Measurements from ENCODE around the gene TMIGD2.

DNA sequence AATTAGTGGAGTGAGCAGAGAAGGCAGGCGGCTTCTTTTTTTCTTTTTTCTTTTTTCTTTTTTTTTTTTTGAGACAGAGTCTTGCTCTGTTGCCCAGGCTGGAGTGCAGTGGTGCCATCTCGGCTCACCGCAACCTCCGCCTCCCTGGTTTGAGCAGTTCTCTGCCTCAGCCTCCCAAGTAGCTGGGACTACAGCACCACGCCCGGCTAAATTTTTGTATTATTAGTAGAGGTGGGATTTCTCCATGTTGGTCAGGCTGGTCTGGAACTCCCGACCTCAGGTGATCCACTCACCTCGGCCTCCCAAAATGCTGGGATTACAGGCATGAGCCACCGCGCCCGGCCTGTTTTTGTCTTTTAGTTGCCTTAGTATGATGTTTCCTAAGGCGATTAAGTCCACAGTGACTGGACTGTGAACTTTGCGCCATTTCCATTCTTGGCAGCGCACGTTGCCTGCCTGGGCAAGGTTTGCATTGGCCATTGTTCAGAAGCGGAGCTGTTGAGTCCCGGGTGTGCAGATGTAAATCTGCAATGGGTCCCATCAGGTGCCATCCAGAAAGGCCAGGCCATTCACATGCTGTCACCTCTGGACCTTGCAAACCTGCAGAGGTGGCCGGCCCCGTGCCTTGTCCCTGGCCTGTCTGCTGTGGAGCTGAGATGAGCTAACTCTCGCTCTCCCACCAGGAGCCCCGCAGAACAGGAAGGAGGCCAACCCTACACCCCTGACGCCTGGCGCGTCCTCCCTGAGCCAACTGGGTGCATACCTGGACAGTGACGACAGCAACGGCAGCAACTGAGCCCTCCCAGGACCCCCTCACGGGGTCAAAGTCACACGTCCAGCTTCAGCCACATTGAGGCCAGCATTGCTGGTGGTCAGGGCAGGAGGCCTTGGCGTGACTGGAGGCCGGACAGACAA, 34.0 kb downstream of the TMIGD2 start:
- TF ChIP-seq, protein P1, sequence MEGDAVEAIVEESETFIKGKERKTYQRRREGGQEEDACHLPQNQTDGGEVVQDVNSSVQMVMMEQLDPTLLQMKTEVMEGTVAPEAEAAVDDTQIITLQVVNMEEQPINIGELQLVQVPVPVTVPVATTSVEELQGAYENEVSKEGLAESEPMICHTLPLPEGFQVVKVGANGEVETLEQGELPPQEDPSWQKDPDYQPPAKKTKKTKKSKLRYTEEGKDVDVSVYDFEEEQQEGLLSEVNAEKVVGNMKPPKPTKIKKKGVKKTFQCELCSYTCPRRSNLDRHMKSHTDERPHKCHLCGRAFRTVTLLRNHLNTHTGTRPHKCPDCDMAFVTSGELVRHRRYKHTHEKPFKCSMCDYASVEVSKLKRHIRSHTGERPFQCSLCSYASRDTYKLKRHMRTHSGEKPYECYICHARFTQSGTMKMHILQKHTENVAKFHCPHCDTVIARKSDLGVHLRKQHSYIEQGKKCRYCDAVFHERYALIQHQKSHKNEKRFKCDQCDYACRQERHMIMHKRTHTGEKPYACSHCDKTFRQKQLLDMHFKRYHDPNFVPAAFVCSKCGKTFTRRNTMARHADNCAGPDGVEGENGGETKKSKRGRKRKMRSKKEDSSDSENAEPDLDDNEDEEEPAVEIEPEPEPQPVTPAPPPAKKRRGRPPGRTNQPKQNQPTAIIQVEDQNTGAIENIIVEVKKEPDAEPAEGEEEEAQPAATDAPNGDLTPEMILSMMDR (IDR thresholded peaks at IDR 0.05): no peak
- TF ChIP-seq POLR2A (IDR thresholded peaks at IDR 0.05) (no peak), POLR2AphosphoS5 (IDR thresholded peaks at IDR 0.05) (no peak)
